K562 (cell line): ENCODE data around the gene NOM1.

Experiments
- NR0B1 ChIP-seq: fragments of 450-650 bp; IDR thresholded peaks from one replicate; pipeline ENCODE4 v1.6.1; 2018; ENCODE audit warnings: mild to moderate bottlenecking, moderate library complexity; ENCODE audit not compliant: partially characterized antibody
- TRIM24 ChIP-seq, 2 experiments: fragments of 450-650 bp; IDR thresholded peaks; 2 replicates each; pipeline ENCODE4 v1.6.1; 2016

- no peak for TF ChIP-seq NR0B1
- TF ChIP-seq TRIM24 (IDR thresholded peaks at IDR 0.05): no peak
These were observed 67.0 kb downstream of the NOM1 start for GRCh38 chr7:157016352-157017041.
